Stomach (tissue), 9 donors: ENCODE measurements around the gene HEXB. TPM values are rescaled to one million over a fixed set of nuclear protein-coding genes. Genes with fewer than 3 reads are reported as not detected.
A peak's percentile ranks its signal among the peaks of the same experiment; 100 is the strongest.

Source experiments
- DNase-seq, 2 donors: peaks; one replicate each; pipeline versions ENCODE4 v3.0.0 to v3.0.0-alpha.2; 2013 to 2019
- H3K27ac ChIP-seq, 5 donors: fragments of 200-600 bp in 4 of 5; sonication (generic) in 4 of 5; one replicate each; pipeline ENCODE4 v1.5.1; 2013 to 2019; ENCODE audit warnings: mild to moderate bottlenecking in 1 of 5, moderate library complexity in 1 of 5
- H3K27me3 ChIP-seq, 3 donors: fragments of 200-600 bp; sonication (generic); one replicate each; pipeline ENCODE4 v1.5.1; 2017 to 2019; ENCODE audit warnings: mixed run types in 1 of 3
- H3K36me3 ChIP-seq, 4 donors: fragments of 200-600 bp; sonication (generic); 1 replicate in 3 of 4; 2 replicates in 1 of 4; pipeline ENCODE4 v1.5.1; 2016 to 2019
- H3K4me1 ChIP-seq, 4 donors: fragments of 200-600 bp; sonication (generic); one replicate each; pipeline ENCODE4 v1.5.1; 2016 to 2019
- H3K4me3 ChIP-seq, 4 donors: fragments of 200-600 bp; sonication (generic) in 3 of 4; one replicate each; pipeline ENCODE4 v1.5.1; 2016 to 2019; ENCODE audit warnings: mild to moderate bottlenecking in 1 of 4
- H3K9me3 ChIP-seq, 4 donors: fragments of 200-600 bp; sonication (generic); one replicate each; pipeline ENCODE4 v1.5.1; 2016 to 2019
- CTCF ChIP-seq, 7 experiments: fragments of 450-650 bp in 4 of 7; fragments of 200-600 bp in 3 of 7; sonication (generic) in 3 of 7; IDR thresholded peaks; one replicate each; pipeline ENCODE4 v1.5.1; 2016 to 2019; ENCODE audit warnings: antibody characterized with exemption in 7 of 7, control low read depth in 2 of 7, mild to moderate bottlenecking in 1 of 7
- EP300 ChIP-seq: sonication (generic); formaldehyde crosslinking; IDR thresholded peaks from one replicate; pipeline ENCODE4 v1.6.1; 2017; ENCODE audit warnings: antibody characterized with exemption
- POLR2A ChIP-seq, 4 donors: fragments of 450-650 bp; IDR thresholded peaks; one replicate each; pipeline ENCODE4 v1.6.1; 2016; ENCODE audit warnings: antibody characterized with exemption in 4 of 4, control low read depth in 2 of 4, mild to moderate bottlenecking in 1 of 4, moderate library complexity in 1 of 4
- POLR2AphosphoS5 ChIP-seq, 3 donors: sonication (generic); formaldehyde crosslinking; IDR thresholded peaks; one replicate each; pipeline ENCODE4 v1.6.1; 2016; ENCODE audit warnings: antibody characterized with exemption in 3 of 3
- WGBS, 5 donors: extraction: QIAGEN DNeasy Blood & Tissue Kit in 3 of 5; methylation state at CpG; one replicate each; pipeline versions ENCODE4 v1.1.5 to v1.1.7; 2013 to 2018; 5-methylcytosine and 5-hydroxymethylcytosine counted together
- intact Hi-C: fragments of 100-400 bp; cut with DNase I; formaldehyde crosslinking; loops from one replicate; pipeline ENCODE4 v1.15.1; 2023; ENCODE audit warnings: low total_unique reads
- polyA plus RNA-seq, 3 donors: library from polyadenylated mRNA; stranded (reverse); fragments of 200-250 nt; gene quantifications; one replicate each; pipeline ENCODE4 v1.2.3, GENCODE V29; 2013
- total RNA-seq, 5 donors: library from RNA; depleted of rRNA; stranded (reverse); fragments of >200 nt; gene quantifications; one replicate each; pipeline versions ENCODE4 v1.1.0 to v1.2.3, GENCODE V29; 2014 to 2016
- donor health status: healthy with polysubstance abuse.
- donor health status: Bipolar disorder and iron deficiency.
- donor health status: healthy.

The HEXB gene
- total and polyA plus RNA-seq, 8 donors, result 25.7 to 664 (median 78.1) TPM

- TF ChIP-seq POLR2AphosphoS5 (IDR thresholded peaks at IDR 0.05) (peak in 2 of 3 donors; percentile 44 to 50), EP300 (no peak), CTCF (IDR thresholded peaks at IDR 0.05) (no peak)
- WGBS, 5 donors, result 49 to 65% (median 52%) methylated on average over 4 of the region's 4 CpGs
- no peaks in the 10 kb centered on the region for H3K36me3 ChIP-seq
- peak in 1 of 2 donors; percentile 59 for DNase-seq
- H3K27ac ChIP-seq, result peak overlapping the region in 2 of 5 donors; percentile 93 to 94
- no peaks in the 10 kb centered on the region for H3K27me3 ChIP-seq
- peaks cover 18 to 46% (median 33%) of the 10 kb centered on the region in 4 donors for H3K4me1 ChIP-seq
- no peaks in the 10 kb centered on the region for H3K9me3 ChIP-seq
- no peak overlapping the region for H3K4me3 ChIP-seq
- intact Hi-C loops, result loop anchor here (10.0 kb wide), 1 partner anchor 608 kb away; no protein-coding TSS in a partner anchor
Measured at GRCh38 chr5:74643111-74643562, 41.9 kb upstream of the HEXB start.

GRCh38 chr5:74647096-74647495, 37.9 kb upstream of the HEXB start:
- H3K9me3 ChIP-seq, result no peaks in the 10 kb centered on the region
- H3K4me3 ChIP-seq, result no peak overlapping the region
- 25 to 50% (median 42%) methylated on average over 1 of the region's 1 CpG for WGBS, 5 donors
- intact Hi-C loops, result loop anchor here (5.0 to 10.0 kb wide), 2 partner anchors 612 to 745 kb away; no protein-coding TSS in a partner anchor
- H3K27ac ChIP-seq, result no peak overlapping the region
- no peaks in the 10 kb centered on the region for H3K27me3 ChIP-seq
- H3K4me1 ChIP-seq, result peaks cover 2 to 50% (median 16%) of the 10 kb centered on the region in 4 donors
- no peaks in the 10 kb centered on the region for H3K36me3 ChIP-seq
- DNase-seq, result no peak
- TF ChIP-seq POLR2AphosphoS5 (IDR thresholded peaks at IDR 0.05) (no peak), POLR2A (IDR thresholded peaks at IDR 0.05) (no peak), EP300 (no peak), CTCF (IDR thresholded peaks at IDR 0.05) (no peak)

GRCh38 chr5:74648835-74649293, 36.2 kb upstream of the HEXB start:
- H3K27me3 ChIP-seq, result no peaks in the 10 kb centered on the region
- H3K4me3 ChIP-seq, result no peak overlapping the region
- DNase-seq, result peak in 1 of 2 donors; percentile 87
- H3K36me3 ChIP-seq, result no peaks in the 10 kb centered on the region
- no peak for TF ChIP-seq EP300
- TF ChIP-seq CTCF (IDR thresholded peaks at IDR 0.05), result peak in 5 of 7 experiments; percentile 45 to 74 (median 63)
- peak in 1 of 3 donors; percentile 23 for TF ChIP-seq POLR2AphosphoS5 (IDR thresholded peaks at IDR 0.05)
- no peak for TF ChIP-seq POLR2A (IDR thresholded peaks at IDR 0.05)
- H3K4me1 ChIP-seq, result peaks cover 0 to 35% (median 10%) of the 10 kb centered on the region in 4 donors
- intact Hi-C loops, result loop anchor here (5.0 to 10.0 kb wide), 2 partner anchors 614 to 747 kb away; no protein-coding TSS in a partner anchor
- WGBS, 5 donors, result 4 to 12% (median 6%) methylated on average over 6 of the region's 6 CpGs
- H3K27ac ChIP-seq, result peak overlapping the region in 4 of 5 donors; percentile 20 to 60 (median 52)
- no peaks in the 10 kb centered on the region for H3K9me3 ChIP-seq

GRCh38 chr5:74649421-74649973, 35.5 kb upstream of the HEXB start:
- H3K36me3 ChIP-seq, result no peaks in the 10 kb centered on the region
- no peaks in the 10 kb centered on the region for H3K27me3 ChIP-seq
- no peak overlapping the region for H3K4me3 ChIP-seq
- peak overlapping the region in 3 of 5 donors; percentile 20 to 56 (median 48) for H3K27ac ChIP-seq
- H3K9me3 ChIP-seq, result no peaks in the 10 kb centered on the region
- peaks cover 0 to 34% (median 10%) of the 10 kb centered on the region in 4 donors for H3K4me1 ChIP-seq
- 13 to 44% (median 15%) methylated on average over 1 of the region's 1 CpG for WGBS, 5 donors
- DNase-seq, result peak in 1 of 2 donors; percentile 53
- peak in 1 of 3 donors; percentile 31 for TF ChIP-seq POLR2AphosphoS5 (IDR thresholded peaks at IDR 0.05)
- no peak for TF ChIP-seq CTCF (IDR thresholded peaks at IDR 0.05)
- intact Hi-C loops, result loop anchor here (5.0 to 10.0 kb wide), 2 partner anchors 615 to 747 kb away; no protein-coding TSS in a partner anchor
